PFSK-1 (cell line): ENCODE data around the gene TMC4.

ENCODE experiments used
- FOXP2 ChIP-seq: optimal IDR thresholded peaks from 2 replicates; pipeline ENCODE3; 2011; ENCODE audit warnings: borderline replicate concordance, control low read depth, inconsistent platforms; ENCODE audit not compliant: insufficient read depth; ENCODE audit errors: extremely low read length, extremely low read depth
- POLR2AphosphoS5 ChIP-seq: IDR thresholded peaks from 2 replicates; pipeline ENCODE4 v1.6.1; 2012; ENCODE audit warnings: low read depth, mild to moderate bottlenecking, control low read depth, low read length, moderate library complexity
- REST ChIP-seq, 2 experiments: IDR thresholded peaks; 2 replicates each; pipeline versions ENCODE4 v1.6.1 to v1.8.0; 2011 to 2012; ENCODE audit warnings: low read depth in 2 of 2, low read length in 2 of 2, control low read depth in 1 of 2, inconsistent platforms in 1 of 2, mild to moderate bottlenecking in 1 of 2, moderate library complexity in 1 of 2; ENCODE audit not compliant: insufficient read depth in 1 of 2
- SIN3A ChIP-seq: IDR thresholded peaks from 2 replicates; pipeline ENCODE4 v1.6.1; 2012; ENCODE audit warnings: mild to moderate bottlenecking, low read length, moderate library complexity, borderline replicate concordance; ENCODE audit not compliant: insufficient read depth
- TAF1 ChIP-seq: IDR thresholded peaks from 2 replicates; pipeline ENCODE4 v1.6.1; 2012; ENCODE audit warnings: low read length, control low read depth, borderline replicate concordance; ENCODE audit not compliant: insufficient read depth

- no peak for TF ChIP-seq TAF1
- TF ChIP-seq REST (IDR thresholded peaks at IDR 0.05; ENCODE audit: insufficient read depth in 1 of 2, low read depth in 2 of 2, low read length in 2 of 2): no peak
- TF ChIP-seq POLR2AphosphoS5: no peak
- TF ChIP-seq SIN3A: no peak
- no peak for TF ChIP-seq FOXP2
Measured at GRCh38 chr19:54160854-54161253, 12.1 kb downstream of the TMC4 start.
